ENCODE results near the gene ZNF32. TPM values are rescaled to one million over a fixed set of nuclear protein-coding genes. Genes with fewer than 3 reads are reported as not detected.

ZNF32 gene
- total RNA-seq, 1 experiment from 2014 or later: 13.0 TPM

DNA sequence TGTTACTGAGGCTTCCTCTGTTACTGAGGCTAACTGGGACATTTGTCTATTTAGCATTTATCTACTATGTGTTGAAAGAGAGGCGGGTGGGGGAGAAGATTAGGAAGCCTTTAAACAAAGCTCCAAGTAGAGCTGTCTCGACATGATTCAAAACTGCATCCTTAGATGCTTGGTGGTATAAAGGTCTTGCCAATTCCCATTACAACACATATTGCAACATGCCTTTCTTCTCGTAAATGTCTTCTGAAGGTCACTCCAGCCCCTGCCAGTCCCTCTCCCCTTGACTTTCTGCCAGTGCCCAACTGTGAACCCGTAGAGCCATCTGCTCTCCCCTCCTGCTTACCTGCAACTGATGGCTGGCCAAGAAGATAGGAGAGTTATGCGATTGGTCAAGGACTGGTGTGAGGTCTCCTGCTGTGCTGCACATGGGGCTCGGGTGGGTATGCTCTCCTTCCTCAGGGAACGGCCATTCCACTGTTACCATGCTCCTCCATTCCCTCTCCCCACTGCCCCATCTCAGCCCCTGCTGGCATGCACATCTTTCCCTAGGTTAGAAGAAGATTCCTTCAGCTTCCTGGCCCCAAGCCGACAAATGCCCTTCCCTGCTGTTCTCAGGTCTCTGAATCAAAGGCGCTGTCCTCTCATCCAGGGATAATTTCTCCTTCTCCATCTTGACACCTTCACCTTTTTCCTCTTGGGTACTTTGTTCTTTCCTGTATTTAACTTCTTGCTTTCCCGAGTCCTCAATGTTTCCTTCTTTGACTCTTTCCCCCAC, 43.6 kb upstream of the ZNF32 start:
- no peaks in the 10 kb centered on the region for H3K36me3 Mint-ChIP-seq (ENCODE audit: insufficient read depth, unreplicated experiment)
- ChIA-PET POLR2A (no interaction called here), CTCF (no interaction called here)
- H3K9me3 Mint-ChIP-seq (ENCODE audit: unreplicated experiment): peaks cover 6% of the 10 kb centered on the region
- H3K27me3 Mint-ChIP-seq (ENCODE audit: insufficient read depth, unreplicated experiment): peaks cover 11% of the 10 kb centered on the region
- TF ChIP-seq, protein P1, sequence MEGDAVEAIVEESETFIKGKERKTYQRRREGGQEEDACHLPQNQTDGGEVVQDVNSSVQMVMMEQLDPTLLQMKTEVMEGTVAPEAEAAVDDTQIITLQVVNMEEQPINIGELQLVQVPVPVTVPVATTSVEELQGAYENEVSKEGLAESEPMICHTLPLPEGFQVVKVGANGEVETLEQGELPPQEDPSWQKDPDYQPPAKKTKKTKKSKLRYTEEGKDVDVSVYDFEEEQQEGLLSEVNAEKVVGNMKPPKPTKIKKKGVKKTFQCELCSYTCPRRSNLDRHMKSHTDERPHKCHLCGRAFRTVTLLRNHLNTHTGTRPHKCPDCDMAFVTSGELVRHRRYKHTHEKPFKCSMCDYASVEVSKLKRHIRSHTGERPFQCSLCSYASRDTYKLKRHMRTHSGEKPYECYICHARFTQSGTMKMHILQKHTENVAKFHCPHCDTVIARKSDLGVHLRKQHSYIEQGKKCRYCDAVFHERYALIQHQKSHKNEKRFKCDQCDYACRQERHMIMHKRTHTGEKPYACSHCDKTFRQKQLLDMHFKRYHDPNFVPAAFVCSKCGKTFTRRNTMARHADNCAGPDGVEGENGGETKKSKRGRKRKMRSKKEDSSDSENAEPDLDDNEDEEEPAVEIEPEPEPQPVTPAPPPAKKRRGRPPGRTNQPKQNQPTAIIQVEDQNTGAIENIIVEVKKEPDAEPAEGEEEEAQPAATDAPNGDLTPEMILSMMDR (IDR thresholded peaks at IDR 0.05; ENCODE audit: unreplicated experiment): no peak
- peaks cover 16% of the 10 kb centered on the region for H3K4me1 Mint-ChIP-seq (ENCODE audit: insufficient read depth, unreplicated experiment)
- intact Hi-C loops (cut with micrococcal nuclease): no loop called here
- H3K27ac Mint-ChIP-seq (ENCODE audit: low read depth, unreplicated experiment): no peak overlapping the region
- no TSS peak for BruUV-seq (replicated peaks)
- DNase-seq (ENCODE audit: unreplicated experiment): peak; percentile 68
- H3K4me3 Mint-ChIP-seq (ENCODE audit: unreplicated experiment): no peak overlapping the region

DNA sequence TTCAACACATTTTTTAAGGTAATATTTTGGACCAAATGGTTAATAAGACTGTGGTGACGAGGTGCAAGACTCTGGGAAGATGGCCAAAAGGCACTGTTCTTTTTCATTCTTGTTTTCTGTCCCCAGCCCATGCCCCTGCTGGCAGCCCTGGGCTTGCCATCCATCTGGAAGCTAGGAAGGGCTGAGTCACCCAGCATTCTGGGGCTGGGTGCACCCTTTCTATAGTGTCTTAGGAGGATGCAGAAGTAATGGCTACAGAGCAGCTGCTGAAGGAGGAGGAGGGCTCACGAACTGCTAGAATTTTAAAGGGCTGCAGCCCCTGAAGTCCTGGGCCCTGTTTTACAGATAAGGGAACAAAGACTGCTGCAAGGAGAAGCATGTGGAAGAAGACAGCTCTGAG, 42.8 kb upstream of the ZNF32 start:
- intact Hi-C loops (cut with micrococcal nuclease): no loop called here
- no peaks in the 10 kb centered on the region for H3K36me3 Mint-ChIP-seq (ENCODE audit: insufficient read depth, unreplicated experiment)
- ChIA-PET POLR2A (no interaction called here), CTCF (no interaction called here)
- TF ChIP-seq, protein P1 (IDR thresholded peaks at IDR 0.05; ENCODE audit: unreplicated experiment): no peak
- peak; percentile 64 for DNase-seq (ENCODE audit: unreplicated experiment)
- no peak overlapping the region for H3K4me3 Mint-ChIP-seq (ENCODE audit: unreplicated experiment)
- H3K9me3 Mint-ChIP-seq (ENCODE audit: unreplicated experiment): peaks cover 6% of the 10 kb centered on the region
- peaks cover 16% of the 10 kb centered on the region for H3K4me1 Mint-ChIP-seq (ENCODE audit: insufficient read depth, unreplicated experiment)
- peaks cover 18% of the 10 kb centered on the region for H3K27me3 Mint-ChIP-seq (ENCODE audit: insufficient read depth, unreplicated experiment)
- H3K27ac Mint-ChIP-seq (ENCODE audit: low read depth, unreplicated experiment): no peak overlapping the region
- BruUV-seq (replicated peaks): no TSS peak

DNA sequence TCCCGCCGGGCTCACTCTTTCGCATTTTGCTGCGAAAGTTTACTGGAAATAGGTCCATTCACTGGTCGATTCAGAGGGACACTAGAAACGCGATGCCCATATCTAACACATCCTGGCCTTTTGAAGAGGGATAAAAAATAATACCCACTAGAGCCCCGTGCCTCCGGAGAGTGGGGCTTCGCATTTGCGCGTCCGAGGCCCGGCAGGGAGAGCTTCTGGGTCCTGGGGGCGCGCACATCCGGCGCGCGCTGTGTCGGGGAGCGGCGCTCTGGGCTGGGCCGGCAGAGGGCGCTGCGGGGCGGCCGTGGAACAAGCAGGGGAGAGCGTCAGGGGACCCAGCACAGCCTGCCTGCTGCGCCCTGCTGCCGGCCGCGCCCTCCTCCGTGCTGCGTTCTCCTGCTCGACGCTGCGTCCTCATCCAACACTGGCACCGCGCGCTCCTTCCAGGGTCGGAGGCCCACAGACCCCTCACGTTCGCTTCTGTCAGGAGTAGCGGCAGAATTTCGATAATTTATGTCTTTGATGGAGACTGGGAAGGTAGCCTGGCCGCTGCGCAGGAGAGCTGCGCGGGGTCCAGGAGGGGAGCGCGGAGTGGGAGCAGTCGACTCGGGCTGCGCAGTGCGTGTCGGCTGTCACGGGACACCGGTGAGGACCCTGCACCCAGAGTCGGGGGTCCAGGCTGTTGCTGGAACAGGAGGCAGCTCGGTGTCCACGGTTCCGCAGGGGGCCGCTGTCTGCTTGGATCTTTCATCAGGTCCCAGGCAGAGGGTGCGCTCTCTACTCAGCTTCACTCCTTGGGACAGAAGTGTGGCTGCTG, 41.5 kb upstream of the ZNF32 start:
- Mint-ChIP-seq H3K4me1 (ENCODE audit: insufficient read depth, unreplicated experiment) (peaks cover 16% of the 10 kb centered on the region), H3K27ac (ENCODE audit: low read depth, unreplicated experiment) (no peak overlapping the region), H3K4me3 (ENCODE audit: unreplicated experiment) (no peak overlapping the region), H3K36me3 (ENCODE audit: insufficient read depth, unreplicated experiment) (no peaks in the 10 kb centered on the region), H3K9me3 (ENCODE audit: unreplicated experiment) (peaks cover 6% of the 10 kb centered on the region), H3K27me3 (ENCODE audit: insufficient read depth, unreplicated experiment) (peaks cover 21% of the 10 kb centered on the region)
- TF ChIP-seq, protein P1 (IDR thresholded peaks at IDR 0.05; ENCODE audit: unreplicated experiment): peak; percentile 6
- no TSS peak for BruUV-seq (replicated peaks)
- DNase-seq (ENCODE audit: unreplicated experiment): no peak
- POLR2A ChIA-PET: no interaction called here
- CTCF ChIA-PET: no interaction called here
- intact Hi-C loops (cut with micrococcal nuclease): no loop called here

DNA sequence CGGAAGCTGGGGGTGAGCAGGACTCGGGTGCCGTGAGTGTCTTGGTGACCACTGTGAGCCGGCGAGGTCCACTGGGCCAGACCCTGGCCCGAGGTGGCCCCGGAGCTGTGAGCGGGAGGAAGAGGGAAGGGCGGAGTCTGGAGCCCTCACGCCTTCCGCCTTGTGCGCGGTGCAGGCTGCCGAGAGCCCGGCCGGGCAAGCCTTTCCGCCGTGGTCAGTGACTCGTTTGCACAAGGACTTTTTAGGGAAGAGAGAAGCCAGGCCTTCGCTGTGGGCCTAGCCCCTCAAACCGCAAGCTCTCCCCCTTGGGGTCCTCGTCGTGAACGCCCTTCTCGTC, 40.9 kb upstream of the ZNF32 start:
- POLR2A ChIA-PET: no interaction called here
- no peak for DNase-seq (ENCODE audit: unreplicated experiment)
- H3K36me3 Mint-ChIP-seq (ENCODE audit: insufficient read depth, unreplicated experiment): no peaks in the 10 kb centered on the region
- H3K9me3 Mint-ChIP-seq (ENCODE audit: unreplicated experiment): peaks cover 6% of the 10 kb centered on the region
- no TSS peak for BruUV-seq (replicated peaks)
- intact Hi-C loops (cut with micrococcal nuclease): no loop called here
- peaks cover 21% of the 10 kb centered on the region for H3K27me3 Mint-ChIP-seq (ENCODE audit: insufficient read depth, unreplicated experiment)
- CTCF ChIA-PET: interaction anchor here (0.6 to 0.7 kb wide), 2 partner anchors 42 to 1223 kb away, joined by 3 read pairs; no protein-coding TSS in a partner anchor
- TF ChIP-seq, protein P1 (IDR thresholded peaks at IDR 0.05; ENCODE audit: unreplicated experiment): no peak
- no peak overlapping the region for H3K4me3 Mint-ChIP-seq (ENCODE audit: unreplicated experiment)
- H3K27ac Mint-ChIP-seq (ENCODE audit: low read depth, unreplicated experiment): no peak overlapping the region
- H3K4me1 Mint-ChIP-seq (ENCODE audit: insufficient read depth, unreplicated experiment): peaks cover 16% of the 10 kb centered on the region

All from MCF 10A (cell line).